GM10266 (cell line): Measurements from ENCODE around the gene RTL1.

Experiments used
- DNase-seq: peaks from one replicate; pipeline ENCODE4 v3.0.0; 2012; ENCODE audit errors: extremely low spot score
- TF ChIP-seq, protein P1 (sequence below): IDR thresholded peaks from 2 replicates; pipeline ENCODE4 v1.5.1; 2012; ENCODE audit warnings: mild to moderate bottlenecking, low read depth; ENCODE audit not compliant: control insufficient read depth, insufficient read depth; ENCODE audit errors: missing control alignments

RTL1 gene

DNA sequence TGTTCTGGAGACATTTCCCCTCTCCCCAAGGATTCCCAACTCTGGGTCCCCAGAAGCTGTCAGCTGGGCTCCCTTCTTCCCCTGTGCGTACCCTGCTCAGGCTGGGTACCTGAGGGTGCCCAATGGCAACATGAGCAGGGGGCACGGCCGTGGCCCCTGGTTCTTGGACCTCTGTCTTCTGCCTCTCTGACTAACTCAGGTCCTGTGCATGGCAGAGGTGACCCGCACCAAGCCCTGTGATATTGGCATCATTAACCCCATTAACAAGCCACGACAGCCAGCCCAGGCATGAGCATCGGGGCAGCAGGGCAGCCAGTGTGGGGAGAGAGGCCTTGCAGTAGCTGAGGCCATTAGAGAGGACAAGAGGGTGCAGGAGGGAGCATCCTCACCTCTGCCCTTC lies 28.4 kb downstream of the RTL1 start:
- TF ChIP-seq, protein P1, sequence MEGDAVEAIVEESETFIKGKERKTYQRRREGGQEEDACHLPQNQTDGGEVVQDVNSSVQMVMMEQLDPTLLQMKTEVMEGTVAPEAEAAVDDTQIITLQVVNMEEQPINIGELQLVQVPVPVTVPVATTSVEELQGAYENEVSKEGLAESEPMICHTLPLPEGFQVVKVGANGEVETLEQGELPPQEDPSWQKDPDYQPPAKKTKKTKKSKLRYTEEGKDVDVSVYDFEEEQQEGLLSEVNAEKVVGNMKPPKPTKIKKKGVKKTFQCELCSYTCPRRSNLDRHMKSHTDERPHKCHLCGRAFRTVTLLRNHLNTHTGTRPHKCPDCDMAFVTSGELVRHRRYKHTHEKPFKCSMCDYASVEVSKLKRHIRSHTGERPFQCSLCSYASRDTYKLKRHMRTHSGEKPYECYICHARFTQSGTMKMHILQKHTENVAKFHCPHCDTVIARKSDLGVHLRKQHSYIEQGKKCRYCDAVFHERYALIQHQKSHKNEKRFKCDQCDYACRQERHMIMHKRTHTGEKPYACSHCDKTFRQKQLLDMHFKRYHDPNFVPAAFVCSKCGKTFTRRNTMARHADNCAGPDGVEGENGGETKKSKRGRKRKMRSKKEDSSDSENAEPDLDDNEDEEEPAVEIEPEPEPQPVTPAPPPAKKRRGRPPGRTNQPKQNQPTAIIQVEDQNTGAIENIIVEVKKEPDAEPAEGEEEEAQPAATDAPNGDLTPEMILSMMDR: no peak
- no peak for DNase-seq

DNA sequence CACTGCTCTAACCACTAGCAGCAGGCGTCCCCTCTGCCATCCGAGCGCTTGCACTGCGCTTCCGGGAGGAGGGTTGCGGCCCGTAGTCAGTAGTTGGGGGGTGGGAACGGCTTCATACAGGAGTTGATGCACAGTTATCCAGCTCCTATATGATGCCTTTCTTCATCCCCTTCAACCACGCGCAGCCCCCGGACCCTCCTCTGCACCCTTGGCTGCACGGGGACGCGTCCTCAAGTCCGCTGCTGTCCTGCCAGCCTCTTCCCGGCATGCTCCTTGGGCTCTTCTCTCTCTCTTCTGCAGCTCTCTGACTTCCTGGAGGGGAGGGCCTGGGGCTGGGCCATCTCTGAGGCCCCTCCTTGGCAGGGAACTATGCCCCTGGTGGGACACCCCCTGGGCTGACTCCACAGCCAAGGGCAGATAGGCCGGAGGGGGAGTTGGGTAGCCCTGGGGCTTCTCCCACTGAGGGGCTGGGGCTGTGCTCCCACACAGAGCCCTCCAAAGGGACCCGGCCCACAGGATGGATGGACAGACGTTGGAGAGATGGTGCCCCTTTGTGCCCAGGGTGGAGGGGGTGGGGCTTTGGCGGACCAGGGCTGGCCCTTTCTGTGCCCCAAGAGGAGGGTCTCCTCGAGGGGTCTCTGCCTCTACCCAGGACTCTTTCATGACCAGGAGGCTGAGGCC lies 29.0 kb downstream of the RTL1 start:
- no peak for DNase-seq
- TF ChIP-seq, protein P1: no peak

DNA sequence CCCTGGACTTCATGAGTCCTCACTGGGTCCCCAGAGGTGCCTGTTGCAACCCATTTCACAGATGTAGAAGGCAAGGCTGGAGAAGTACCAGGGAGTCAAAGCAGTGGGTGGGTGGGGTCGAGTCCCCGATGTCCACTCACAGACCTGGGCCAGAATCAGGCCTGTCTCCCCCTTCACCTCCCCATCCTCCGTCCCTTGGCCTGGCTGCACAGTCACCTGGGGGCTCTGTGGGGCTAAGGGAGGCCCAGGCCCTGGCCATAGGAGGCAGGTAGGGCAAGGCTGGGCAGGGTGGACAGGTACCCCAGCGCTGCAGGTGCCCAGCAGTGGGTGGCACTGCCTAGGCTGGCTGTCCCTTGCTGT lies 29.5 kb downstream of the RTL1 start:
- TF ChIP-seq, protein P1: no peak
- DNase-seq: no peak

DNA sequence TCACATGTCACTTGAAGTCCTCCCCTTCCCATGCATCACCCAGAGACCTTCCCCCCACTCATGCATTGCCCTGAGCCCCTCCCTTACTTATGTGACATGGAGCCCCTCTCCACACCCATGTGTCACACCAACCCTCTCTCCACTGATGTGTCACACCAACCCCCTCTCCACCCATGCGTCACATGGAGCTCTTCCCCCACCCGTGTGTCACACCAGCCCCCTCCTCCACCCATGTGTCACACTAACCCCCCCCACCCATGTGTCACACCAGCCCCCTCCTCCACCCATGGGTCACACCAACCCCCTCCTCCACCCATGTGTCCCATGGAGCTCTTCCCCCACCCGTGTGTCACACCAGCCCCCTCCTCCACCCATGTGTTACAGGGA lies 30.4 kb downstream of the RTL1 start:
- no peak for DNase-seq

DNA sequence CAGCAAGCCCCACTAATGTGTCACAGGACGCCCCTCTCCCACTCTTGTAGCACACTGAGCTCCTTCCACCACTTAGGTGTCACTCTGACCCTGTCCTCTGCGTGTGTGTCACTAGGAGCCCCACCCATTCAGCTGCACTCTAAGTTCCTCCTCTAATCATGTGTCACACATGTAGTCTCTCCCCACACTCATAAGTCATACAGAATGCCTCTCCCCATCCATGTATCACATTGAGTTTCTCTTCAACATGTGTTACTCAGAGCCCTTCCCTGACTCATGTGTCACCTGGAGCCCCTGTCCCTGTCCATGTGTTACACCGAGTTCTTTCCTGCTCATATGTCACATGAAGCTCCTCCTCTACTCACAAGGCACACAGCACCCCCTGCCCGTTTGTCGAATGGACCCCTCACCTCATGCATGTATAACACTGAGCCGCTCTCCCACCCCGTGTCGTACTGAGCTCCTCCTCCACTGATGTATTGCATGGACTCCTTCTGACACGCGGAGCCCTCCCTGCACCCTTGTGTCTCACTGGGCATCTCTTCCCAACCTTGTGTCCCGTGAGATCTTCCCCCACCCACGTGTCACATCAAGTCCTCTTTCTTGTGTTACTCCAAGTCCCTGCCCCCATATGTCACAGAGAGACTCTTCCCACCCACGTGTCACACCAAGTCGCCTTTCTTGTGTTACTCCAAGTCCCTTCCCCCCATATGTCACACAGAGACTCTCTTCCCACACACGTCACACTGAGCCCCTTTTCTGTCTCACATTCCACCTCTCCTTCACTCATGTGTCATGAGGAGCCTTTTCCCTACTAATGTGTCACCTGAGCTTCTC lies 31.0 kb downstream of the RTL1 start:
- TF ChIP-seq, protein P1: no peak

More for the DNA sequence above, 30.4 kb downstream of the RTL1 start:
- TF ChIP-seq, protein P1: no peak

DNA sequence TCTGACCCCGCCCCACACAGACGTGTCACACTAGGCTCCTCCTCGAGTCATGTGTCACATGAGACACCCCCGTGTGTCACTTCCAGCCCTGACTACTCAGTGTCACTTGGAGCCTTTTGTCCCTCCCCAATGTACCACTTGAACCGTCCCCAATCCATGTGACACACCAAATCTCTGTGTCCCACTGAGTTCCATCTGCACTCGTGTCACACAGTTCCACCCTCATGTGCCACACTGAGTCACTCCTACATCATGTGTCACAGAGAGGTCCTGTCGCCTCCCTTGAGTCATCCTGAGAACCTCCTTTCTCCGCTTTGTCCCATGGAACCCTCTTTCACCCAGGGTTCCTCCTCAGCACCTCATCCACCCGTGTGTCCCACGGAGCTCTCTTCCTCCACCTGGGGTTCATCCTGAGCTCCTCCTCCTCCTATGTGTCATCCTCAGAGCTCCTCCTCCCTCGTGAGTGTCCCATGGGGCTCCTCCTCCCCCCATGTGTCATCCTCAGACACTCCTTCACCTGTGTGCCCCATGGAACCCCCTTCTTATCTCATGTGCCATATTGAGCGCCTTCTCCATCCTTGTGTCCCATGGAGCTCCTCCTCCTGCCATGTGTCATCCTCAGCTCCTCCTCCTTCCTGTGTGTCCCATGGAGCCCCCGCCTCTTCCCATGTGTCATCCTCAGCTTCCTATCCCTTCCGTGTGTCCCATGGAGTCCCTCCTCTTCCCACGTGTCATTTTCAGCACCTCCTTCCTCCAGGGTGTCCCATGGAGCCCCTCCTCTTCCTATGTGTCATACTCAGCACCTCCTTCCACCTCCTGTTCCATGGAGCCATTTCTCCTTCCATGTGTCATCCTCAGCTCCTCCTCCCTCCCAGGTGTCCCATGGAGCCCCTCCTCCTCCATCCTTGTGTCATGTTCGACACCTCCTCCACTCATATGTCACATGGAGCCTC lies 32.0 kb downstream of the RTL1 start:
- TF ChIP-seq, protein P1: no peak
- no peak for DNase-seq

More for the DNA sequence above, 31.0 kb downstream of the RTL1 start:
- no peak for DNase-seq
